HL-60 (cell line): Measurements from ENCODE around the gene TEX9.
"Not testable (repeated sequence)": the region's sequence is repeated elsewhere in the genome, so short reads cannot be mapped to it uniquely, and the experiment has no call there.

ENCODE experiments used
- DNase-seq, 2 experiments: peaks; one replicate each; pipeline ENCODE4 v3.0.0-alpha.2; 2010 to 2020; ENCODE audit warnings: low read depth in 1 of 2, low spot score in 1 of 2
- H3K27ac ChIP-seq: fragments of 250-450 bp; sonication (Bioruptor Pico); replicated peaks from 2 replicates; pipeline ENCODE4 v1.5.1; 2020; ENCODE audit warnings: mild to moderate bottlenecking, moderate library complexity
- H3K27me3 ChIP-seq: fragments of 250-450 bp; sonication (Bioruptor Pico); 2 replicates; pipeline ENCODE4 v1.5.1; 2021; ENCODE audit warnings: mild to moderate bottlenecking, moderate library complexity; ENCODE audit not compliant: insufficient read depth, poor library complexity, severe bottlenecking
- H3K4me3 ChIP-seq: replicated peaks from 2 replicates; pipeline ENCODE4 v1.5.1; 2011; ENCODE audit warnings: mild to moderate bottlenecking, control low read depth, low read length; ENCODE audit not compliant: insufficient read depth
- GABPA ChIP-seq: IDR thresholded peaks from 2 replicates; pipeline ENCODE4 v1.6.1; 2012; ENCODE audit warnings: low read depth
- POLR2AphosphoS5 ChIP-seq: IDR thresholded peaks from 2 replicates; pipeline ENCODE4 v1.6.1; 2012; ENCODE audit warnings: low read depth
- SPI1 ChIP-seq: IDR thresholded peaks from 2 replicates; pipeline ENCODE4 v1.6.1; 2012; ENCODE audit warnings: low read depth, mild to moderate bottlenecking, borderline replicate concordance
- long read RNA-seq: library from polyadenylated mRNA; unstranded; transcript quantifications from one replicate; pipeline ENCODE4 v2.0.0, GENCODE V29; 2020
- TF ChIP-seq, protein P1 (sequence below): IDR thresholded peaks from one replicate; pipeline ENCODE4 v1.5.1; 2011; ENCODE audit warnings: low read length, control low read depth, inconsistent platforms; ENCODE audit not compliant: insufficient read depth
- TF ChIP-seq, protein P2 (sequence below): IDR thresholded peaks from 2 replicates; pipeline ENCODE4 v1.6.1; 2012; ENCODE audit warnings: low read depth; ENCODE audit not compliant: insufficient replicate concordance

Gene TEX9
- long read RNA-seq: 0 reads

DNA sequence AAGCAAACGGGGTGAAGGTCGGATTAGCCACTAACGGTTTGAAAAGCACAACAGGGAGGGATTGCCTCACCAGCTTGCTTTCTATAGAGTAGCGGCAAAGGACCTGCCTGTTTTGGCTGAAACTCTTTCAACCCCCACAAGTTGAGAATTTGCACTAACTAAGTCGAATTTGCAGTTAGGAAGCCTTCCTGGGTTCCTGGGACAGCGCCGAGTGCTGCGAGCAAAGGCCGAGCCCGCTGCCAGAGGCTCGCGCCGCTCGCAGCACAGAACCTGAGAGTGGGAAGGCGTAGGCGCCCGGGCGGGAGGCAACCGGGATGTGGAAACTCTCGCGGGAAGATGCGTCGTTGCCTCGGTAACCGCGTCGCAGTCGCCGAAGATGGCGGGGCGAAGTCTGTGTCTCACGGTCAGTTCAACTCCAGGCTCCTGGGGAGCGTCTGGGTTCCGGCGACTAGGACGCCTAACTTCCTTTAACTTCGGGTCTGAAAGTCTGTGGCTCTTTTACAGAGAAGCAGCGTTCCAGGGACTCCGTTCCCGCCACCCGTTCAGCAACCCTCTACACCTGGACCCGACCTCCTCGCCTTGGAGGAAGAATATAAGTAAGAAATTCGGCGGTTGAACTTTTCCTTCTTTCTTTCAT, at the start of gene TEX9:
TSS of gene TEX9 (plus strand) at position 352 of the 637 bp plus-strand sequence. CDS start at position 377, 25 bp downstream.
- peak; percentile 69 to 88 for DNase-seq
- Histone ChIP-seq H3K4me3 (peak within 1 kb of the TSS; percentile 59), H3K27ac (peak within 1 kb of the TSS; percentile 53), H3K27me3 (no peaks in the 10 kb centered on the region)
- TF ChIP-seq POLR2AphosphoS5 (peak; percentile 48; the same call in 1 of the 2 replicates), SPI1 (no peak), GABPA (no peak)
- TF ChIP-seq, protein P1, sequence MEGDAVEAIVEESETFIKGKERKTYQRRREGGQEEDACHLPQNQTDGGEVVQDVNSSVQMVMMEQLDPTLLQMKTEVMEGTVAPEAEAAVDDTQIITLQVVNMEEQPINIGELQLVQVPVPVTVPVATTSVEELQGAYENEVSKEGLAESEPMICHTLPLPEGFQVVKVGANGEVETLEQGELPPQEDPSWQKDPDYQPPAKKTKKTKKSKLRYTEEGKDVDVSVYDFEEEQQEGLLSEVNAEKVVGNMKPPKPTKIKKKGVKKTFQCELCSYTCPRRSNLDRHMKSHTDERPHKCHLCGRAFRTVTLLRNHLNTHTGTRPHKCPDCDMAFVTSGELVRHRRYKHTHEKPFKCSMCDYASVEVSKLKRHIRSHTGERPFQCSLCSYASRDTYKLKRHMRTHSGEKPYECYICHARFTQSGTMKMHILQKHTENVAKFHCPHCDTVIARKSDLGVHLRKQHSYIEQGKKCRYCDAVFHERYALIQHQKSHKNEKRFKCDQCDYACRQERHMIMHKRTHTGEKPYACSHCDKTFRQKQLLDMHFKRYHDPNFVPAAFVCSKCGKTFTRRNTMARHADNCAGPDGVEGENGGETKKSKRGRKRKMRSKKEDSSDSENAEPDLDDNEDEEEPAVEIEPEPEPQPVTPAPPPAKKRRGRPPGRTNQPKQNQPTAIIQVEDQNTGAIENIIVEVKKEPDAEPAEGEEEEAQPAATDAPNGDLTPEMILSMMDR: no peak
- TF ChIP-seq, protein P2, sequence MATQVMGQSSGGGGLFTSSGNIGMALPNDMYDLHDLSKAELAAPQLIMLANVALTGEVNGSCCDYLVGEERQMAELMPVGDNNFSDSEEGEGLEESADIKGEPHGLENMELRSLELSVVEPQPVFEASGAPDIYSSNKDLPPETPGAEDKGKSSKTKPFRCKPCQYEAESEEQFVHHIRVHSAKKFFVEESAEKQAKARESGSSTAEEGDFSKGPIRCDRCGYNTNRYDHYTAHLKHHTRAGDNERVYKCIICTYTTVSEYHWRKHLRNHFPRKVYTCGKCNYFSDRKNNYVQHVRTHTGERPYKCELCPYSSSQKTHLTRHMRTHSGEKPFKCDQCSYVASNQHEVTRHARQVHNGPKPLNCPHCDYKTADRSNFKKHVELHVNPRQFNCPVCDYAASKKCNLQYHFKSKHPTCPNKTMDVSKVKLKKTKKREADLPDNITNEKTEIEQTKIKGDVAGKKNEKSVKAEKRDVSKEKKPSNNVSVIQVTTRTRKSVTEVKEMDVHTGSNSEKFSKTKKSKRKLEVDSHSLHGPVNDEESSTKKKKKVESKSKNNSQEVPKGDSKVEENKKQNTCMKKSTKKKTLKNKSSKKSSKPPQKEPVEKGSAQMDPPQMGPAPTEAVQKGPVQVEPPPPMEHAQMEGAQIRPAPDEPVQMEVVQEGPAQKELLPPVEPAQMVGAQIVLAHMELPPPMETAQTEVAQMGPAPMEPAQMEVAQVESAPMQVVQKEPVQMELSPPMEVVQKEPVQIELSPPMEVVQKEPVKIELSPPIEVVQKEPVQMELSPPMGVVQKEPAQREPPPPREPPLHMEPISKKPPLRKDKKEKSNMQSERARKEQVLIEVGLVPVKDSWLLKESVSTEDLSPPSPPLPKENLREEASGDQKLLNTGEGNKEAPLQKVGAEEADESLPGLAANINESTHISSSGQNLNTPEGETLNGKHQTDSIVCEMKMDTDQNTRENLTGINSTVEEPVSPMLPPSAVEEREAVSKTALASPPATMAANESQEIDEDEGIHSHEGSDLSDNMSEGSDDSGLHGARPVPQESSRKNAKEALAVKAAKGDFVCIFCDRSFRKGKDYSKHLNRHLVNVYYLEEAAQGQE: peak; percentile 46

DNA sequence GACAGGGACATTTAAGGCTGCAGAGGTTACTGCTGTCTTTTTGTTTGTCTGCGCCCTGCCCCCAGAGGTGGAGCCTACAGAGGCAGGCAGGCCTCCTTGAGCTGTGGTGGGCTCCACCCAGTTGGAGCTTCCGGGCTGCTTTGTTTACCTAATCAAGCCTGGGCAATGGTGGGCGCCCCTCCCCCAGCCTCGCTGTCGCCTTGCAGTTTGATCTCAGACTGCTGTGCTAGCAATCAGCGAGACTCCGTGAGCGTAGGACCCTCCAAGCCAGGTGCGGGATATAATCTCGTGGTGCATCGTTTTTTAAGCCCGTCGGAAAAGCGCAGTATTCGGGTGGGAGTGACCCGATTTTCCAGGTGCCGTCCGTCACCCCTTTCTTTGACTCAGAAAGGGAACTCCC, 48.7 kb upstream of the TEX9 start:
- H3K27me3 ChIP-seq, H3K4me3 ChIP-seq, DNase-seq, H3K27ac ChIP-seq: not testable (repeated sequence)

DNA sequence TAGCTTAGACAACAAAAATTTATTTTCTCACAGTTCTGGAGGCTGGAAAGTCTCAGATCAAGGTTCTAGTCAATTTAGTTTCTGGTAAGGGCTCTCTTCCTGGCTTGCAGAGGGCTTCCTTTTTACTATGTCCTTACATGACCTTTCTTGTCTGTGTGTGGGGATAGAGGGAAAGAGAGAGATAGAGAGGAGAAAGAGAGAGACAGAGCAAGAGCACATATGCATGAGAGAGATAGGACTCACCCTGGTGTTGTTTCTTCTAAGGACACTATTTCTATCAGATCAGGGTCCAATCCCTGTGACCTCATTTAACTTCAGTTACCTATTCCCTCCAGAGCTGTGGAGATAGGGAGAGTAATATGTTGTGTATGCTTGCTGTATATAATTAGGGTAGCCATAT, 44.9 kb upstream of the TEX9 start:
- Histone ChIP-seq H3K4me3 (no peak overlapping the region), H3K27ac (no peak overlapping the region), H3K27me3 (no peaks in the 10 kb centered on the region)
- no peak for DNase-seq
- TF ChIP-seq, protein P1: no peak
- TF ChIP-seq GABPA (no peak), SPI1 (no peak), POLR2AphosphoS5 (no peak)
- TF ChIP-seq, protein P2: no peak

DNA sequence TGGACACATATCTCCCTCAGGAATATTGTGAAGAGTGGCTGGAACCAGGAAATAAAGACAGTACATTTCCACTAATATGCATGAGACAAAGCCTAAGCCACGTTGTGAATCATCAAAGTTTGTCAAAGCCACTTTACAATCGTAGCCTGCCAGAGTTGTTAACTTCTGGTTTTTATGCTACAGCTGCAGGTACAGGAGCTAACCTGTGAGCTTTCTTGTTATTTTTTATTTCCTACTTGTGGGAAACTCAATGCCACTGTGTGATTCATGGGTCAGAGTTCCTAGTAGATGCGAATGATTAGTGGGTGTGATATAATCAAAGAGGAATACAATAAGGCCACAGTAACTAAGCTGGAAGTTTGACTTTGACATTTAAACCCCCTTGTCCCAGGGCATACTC, 44.4 kb upstream of the TEX9 start:
- no peak for DNase-seq
- H3K27ac ChIP-seq: no peak overlapping the region
- TF ChIP-seq, protein P2: no peak
- TF ChIP-seq GABPA (no peak), SPI1 (no peak), POLR2AphosphoS5 (no peak)
- no peaks in the 10 kb centered on the region for H3K27me3 ChIP-seq
- no peak overlapping the region for H3K4me3 ChIP-seq
